H1 (cell line): ENCODE results near the gene ZNF18. TPM values are rescaled to one million over a fixed set of nuclear protein-coding genes. Genes with fewer than 3 reads are reported as not detected.

Source experiments
- CTCF ChIA-PET: fragments of 300-600 bp; sonication (Branson Sonifier 250); formaldehyde crosslinking; loops from one replicate; lab custom pipeline; 2021; ENCODE audit not compliant: partially characterized antibody; lab: Charles Lee
- POLR2A ChIA-PET: fragments of 300-600 bp; sonication (Branson Sonifier 250); formaldehyde crosslinking; loops from one replicate; lab custom pipeline; 2021; ENCODE audit warnings: inconsistent platforms; ENCODE audit not compliant: partially characterized antibody; lab: Charles Lee
- DNase-seq, 2 experiments: peaks; one replicate each; pipeline versions ENCODE4 v3.0.0 to v3.0.0-alpha.2; 2010 to 2022; ENCODE audit warnings: low spot score in 2 of 2, low read depth in 1 of 2, mixed read lengths in 1 of 2
- FAIRE-seq: peaks from 2 replicates; lab custom pipeline; 2011; peaks lifted over from hg19 to GRCh38; lab: Jason Lieb, UNC
- H2AFZ ChIP-seq: 2 replicates; pipeline ENCODE4 v1.8.1; 2012; ENCODE audit warnings: low read length, inconsistent platforms
- H2AK5ac ChIP-seq: 2 replicates; pipeline ENCODE4 v1.6.1; 2013; ENCODE audit warnings: low read depth, low read length
- H2BK120ac ChIP-seq: replicated peaks from 2 replicates; pipeline ENCODE3; 2013; ENCODE audit warnings: low read depth, low read length, inconsistent platforms
- H2BK12ac ChIP-seq: 2 replicates; pipeline ENCODE4 v1.6.1; 2013; ENCODE audit warnings: low read depth, low read length
- H2BK15ac ChIP-seq: 2 replicates; pipeline ENCODE4 v1.6.1; 2013; ENCODE audit warnings: low read length
- H2BK20ac ChIP-seq: 2 replicates; pipeline ENCODE4 v1.6.1; 2013; ENCODE audit warnings: low read length
- H2BK5ac ChIP-seq: 2 replicates; pipeline ENCODE4 v1.6.1; 2013; ENCODE audit warnings: low read depth, low read length
- H3K14ac ChIP-seq: 2 replicates; pipeline ENCODE4 v1.6.1; 2013; ENCODE audit warnings: inconsistent platforms; ENCODE audit not compliant: insufficient read length
- H3K18ac ChIP-seq: 2 replicates; pipeline ENCODE4 v1.6.1; 2013; ENCODE audit warnings: low read length; ENCODE audit errors: extremely low read depth
- H3K23ac ChIP-seq: 2 replicates; pipeline ENCODE4 v1.6.1; 2013; ENCODE audit warnings: inconsistent platforms; ENCODE audit not compliant: insufficient read length
- H3K23me2 ChIP-seq: 2 replicates; pipeline ENCODE4 v1.6.1; 2013; ENCODE audit warnings: low read depth, low read length
- H3K27ac ChIP-seq: 2 replicates; pipeline ENCODE4 v1.6.1; 2011; ENCODE audit warnings: low read depth, low read length, inconsistent platforms
- H3K27me3 ChIP-seq, 4 experiments: replicated peaks in 1 of 4; 1 replicate in 1 of 4; 2 replicates in 3 of 4; pipeline versions ENCODE4 v1.6.1 to v1.8.1; 2011 to 2013; ENCODE audit warnings: low read length in 3 of 4, mild to moderate bottlenecking in 3 of 4, inconsistent platforms in 2 of 4, mixed read lengths in 2 of 4, moderate library complexity in 1 of 4; ENCODE audit not compliant: control insufficient read depth in 3 of 4, insufficient read depth in 3 of 4; ENCODE audit errors: extremely low read depth in 1 of 4
- H3K36me3 ChIP-seq, 4 experiments: 2 replicates each; pipeline versions ENCODE4 v1.6.1 to v1.8.1; 2011 to 2013; ENCODE audit warnings: mild to moderate bottlenecking in 4 of 4, low read length in 3 of 4, moderate library complexity in 2 of 4, control low read depth in 1 of 4, inconsistent platforms in 1 of 4; ENCODE audit not compliant: insufficient read depth in 4 of 4, control insufficient read depth in 2 of 4
- H3K4ac ChIP-seq: replicated peaks from 2 replicates; pipeline ENCODE3; 2013; ENCODE audit warnings: low read length, low read depth, mixed read lengths, inconsistent platforms; ENCODE audit not compliant: insufficient read length
- H3K4me1 ChIP-seq, 4 experiments: replicated peaks in 1 of 4; 1 replicate in 1 of 4; 2 replicates in 3 of 4; pipeline versions ENCODE4 v1.6.1 to v1.8.1; 2011 to 2013; ENCODE audit warnings: low read length in 3 of 4, inconsistent platforms in 2 of 4, mixed read lengths in 1 of 4; ENCODE audit not compliant: insufficient read depth in 4 of 4, control insufficient read depth in 3 of 4
- H3K4me2 ChIP-seq, 2 experiments: 2 replicates each; pipeline versions ENCODE4 v1.6.1 to v1.8.1; 2011 to 2013; ENCODE audit warnings: low read depth in 2 of 2, low read length in 2 of 2, control low read depth in 1 of 2, inconsistent platforms in 1 of 2, mild to moderate bottlenecking in 1 of 2; ENCODE audit not compliant: insufficient read depth in 1 of 2
- H3K4me3 ChIP-seq, 4 experiments: fragments of 200-600, 300-600 bp in 1 of 4; sonication (generic), shearing (Covaris generic), sonication (Bioruptor Twin) in 1 of 4; 2 replicates each; pipeline versions ENCODE4 v1.5.1 to v1.8.1; 2011 to 2016; ENCODE audit warnings: low read length in 4 of 4, low read depth in 3 of 4, control low read depth in 2 of 4, inconsistent platforms in 2 of 4, mild to moderate bottlenecking in 2 of 4, mixed read lengths in 1 of 4, moderate library complexity in 1 of 4; ENCODE audit not compliant: insufficient read depth in 2 of 4; ENCODE audit errors: extremely low read depth in 1 of 4
- H3K56ac ChIP-seq: replicated peaks from 2 replicates; pipeline ENCODE3; 2013; ENCODE audit warnings: low read depth, mild to moderate bottlenecking, mixed read lengths, low read length, inconsistent platforms; ENCODE audit not compliant: insufficient read length
- H3K79me1 ChIP-seq: 2 replicates; pipeline ENCODE4 v1.6.1; 2013; ENCODE audit warnings: low read depth, low read length, control low read depth
- H3K79me2 ChIP-seq, 2 experiments: 2 replicates each; pipeline versions ENCODE4 v1.6.1 to v1.8.1; 2012 to 2013; ENCODE audit warnings: low read length in 2 of 2, mild to moderate bottlenecking in 2 of 2, inconsistent platforms in 1 of 2; ENCODE audit not compliant: insufficient read depth in 2 of 2, control insufficient read depth in 1 of 2
- H3K9ac ChIP-seq, 4 experiments: replicated peaks in 1 of 4; 1 replicate in 1 of 4; 2 replicates in 3 of 4; pipeline versions ENCODE4 v1.6.1 to v1.8.1; 2011 to 2013; ENCODE audit warnings: low read depth in 3 of 4, low read length in 3 of 4, control low read depth in 2 of 4, mild to moderate bottlenecking in 2 of 4, moderate library complexity in 2 of 4, inconsistent platforms in 1 of 4; ENCODE audit errors: extremely low read depth in 1 of 4
- H3K9me3 ChIP-seq, 2 experiments: 2 replicates each; pipeline versions ENCODE4 v1.6.1 to v1.8.1; 2012 to 2013; ENCODE audit warnings: mild to moderate bottlenecking in 2 of 2, moderate library complexity in 2 of 2, control low read depth in 1 of 2, inconsistent platforms in 1 of 2, low read depth in 1 of 2, low read length in 1 of 2, mixed read lengths in 1 of 2; ENCODE audit not compliant: insufficient read depth in 2 of 2
- H4K20me1 ChIP-seq, 2 experiments: replicated peaks in 1 of 2; 2 replicates each; pipeline versions ENCODE3 to v1.8.1; 2011 to 2013; ENCODE audit warnings: inconsistent platforms in 2 of 2, low read length in 2 of 2, mild to moderate bottlenecking in 1 of 2; ENCODE audit not compliant: insufficient read depth in 2 of 2, control insufficient read depth in 1 of 2
- H4K5ac ChIP-seq: 2 replicates; pipeline ENCODE4 v1.6.1; 2013; ENCODE audit warnings: low read length, low read depth, mixed read lengths, inconsistent platforms; ENCODE audit not compliant: insufficient read length
- H4K8ac ChIP-seq: 2 replicates; pipeline ENCODE4 v1.8.0; 2013; ENCODE audit warnings: mild to moderate bottlenecking, moderate library complexity, low read length, inconsistent platforms; ENCODE audit not compliant: insufficient read depth; ENCODE audit errors: extremely low read depth
- H4K91ac ChIP-seq: replicated peaks from 2 replicates; pipeline ENCODE3; 2013; ENCODE audit warnings: low read length, mixed read lengths, inconsistent platforms; ENCODE audit not compliant: insufficient read length
- EP300 ChIP-seq, 2 experiments: IDR thresholded peaks; 1 replicate in 1 of 2; 2 replicates in 1 of 2; pipeline ENCODE4 v1.6.1; 2011 to 2012; ENCODE audit warnings: low read depth in 2 of 2, low read length in 2 of 2, mild to moderate bottlenecking in 2 of 2, borderline replicate concordance in 1 of 2, inconsistent platforms in 1 of 2, moderate library complexity in 1 of 2
- SP1 ChIP-seq: IDR thresholded peaks from 2 replicates; pipeline ENCODE4 v1.6.1; 2011; ENCODE audit warnings: low read depth, low read length
- TCF12 ChIP-seq: IDR thresholded peaks from 2 replicates; pipeline ENCODE4 v1.6.1; 2011; ENCODE audit warnings: low read depth, mild to moderate bottlenecking, low read length
- YY1 ChIP-seq: IDR thresholded peaks from 2 replicates; pipeline ENCODE4 v1.6.1; 2011; ENCODE audit warnings: low read depth, mild to moderate bottlenecking, low read length
- WGBS, 2 experiments: shearing (Covaris generic) in 1 of 2; methylation state at CpG; one replicate each; pipeline versions ENCODE4 v1.1.6 to v1.1.7; 2013 to 2015; ENCODE audit warnings: low lambda C conversion rate in 2 of 2, mixed read lengths in 2 of 2, inconsistent platforms in 1 of 2, low coverage in 1 of 2, missing lambda C conversion rate in 1 of 2; ENCODE audit not compliant: insufficient replicate concordance in 2 of 2, insufficient coverage in 1 of 2, insufficient read length in 1 of 2; ENCODE audit errors: extremely low coverage in 1 of 2, missing lambda C conversion rate in 1 of 2; 5-methylcytosine and 5-hydroxymethylcytosine counted together
- polyA plus RNA-seq, 7 experiments: library from polyadenylated mRNA; depleted of rRNA in 3 of 7; stranded (reverse) in 5 of 7; unstranded in 2 of 7; fragments of >200 nt in 5 of 7; fragments of 200-250 nt in 2 of 7; gene quantifications; 1 replicate in 5 of 7; 2 replicates in 1 of 7; 4 replicates in 1 of 7; pipeline versions ENCODE4 v1.2.1 to v1.2.3, GENCODE V29; 2011 to 2013; ENCODE audit warnings: missing spikeins in 2 of 7, mixed read lengths in 2 of 7
- total RNA-seq: library from RNA; stranded (reverse); fragmentation: NEBNext Ultra II Directional; extraction: Animal tissue kit (Norgen Biotek cat#: 25700); gene quantifications from 2 replicates; pipeline ENCODE4 v1.2.1, GENCODE V29; 2021

The ZNF18 gene
- total and polyA plus RNA-seq, 2 of the 8 experiments (the other 6 are each of a cell fraction or from before 2014, with no cell fraction given) = 3.0 to 9.9 TPM

DNA sequence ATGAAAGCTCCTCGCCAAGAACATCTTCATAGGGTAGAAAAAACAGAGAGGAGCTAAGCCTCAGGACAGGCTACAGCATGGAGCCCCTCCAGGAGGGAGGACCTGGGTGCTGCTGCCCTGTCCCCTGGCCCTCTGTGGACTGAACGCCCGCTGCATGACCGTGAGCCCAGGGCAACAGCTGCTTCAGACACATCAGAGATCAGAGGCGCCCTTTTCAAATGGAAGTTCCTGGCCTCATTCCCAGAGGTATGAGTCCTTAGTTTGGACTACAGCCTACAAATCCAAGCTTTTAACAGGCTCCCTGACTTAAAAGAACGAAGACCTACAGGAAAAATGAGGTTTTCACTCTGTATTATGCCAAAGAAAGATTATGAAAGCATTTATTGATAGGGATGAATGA lies 48.5 kb downstream of the ZNF18 start:
- no peak overlapping the region for H2BK15ac ChIP-seq
- TF ChIP-seq EP300 (IDR thresholded peaks at IDR 0.05; ENCODE audit: borderline replicate concordance in 1 of 2, low read depth in 2 of 2, low read length in 2 of 2) (no peak), YY1 (no peak), SP1 (no peak), TCF12 (no peak)
- TF ChIP-seq, all 59 proteins: peak for 0
- Histone ChIP-seq H4K8ac (no peak overlapping the region), H3K27ac (no peak overlapping the region), H3K14ac (no peak overlapping the region), H2AK5ac (no peak overlapping the region), H2AFZ (no peak overlapping the region), H3K56ac (no peak overlapping the region), H3K4me1 (no peaks in the 10 kb centered on the region; a peak in 1 of 7 replicates), H3K18ac (no peak overlapping the region), H2BK20ac (no peak overlapping the region), H4K20me1 (no peaks in the 10 kb centered on the region), H3K4ac (no peak overlapping the region), H4K5ac (no peak overlapping the region), H3K36me3 (no peaks in the 10 kb centered on the region), H3K23me2 (no peaks in the 10 kb centered on the region), H3K9me3 (peaks cover 7 to 9% of the 10 kb centered on the region in 2 experiments), H3K4me3 (no peak overlapping the region), H2BK5ac (no peak overlapping the region), H3K27me3 (no peaks in the 10 kb centered on the region), H3K79me2 (no peaks in the 10 kb centered on the region), H2BK120ac (no peak overlapping the region), H4K91ac (no peak overlapping the region), H2BK12ac (no peak overlapping the region), H3K4me2 (no peak overlapping the region), H3K79me1 (no peaks in the 10 kb centered on the region), H3K23ac (no peak overlapping the region), H3K9ac (no peak overlapping the region)
- FAIRE-seq (no peak), DNase-seq (no peak)
- WGBS, 2 experiments = 87% methylated on average over 6 of the region's 6 CpGs; no CpG with 5 or more reads in 1 of the 2 experiments
- POLR2A ChIA-PET = no interaction called here
- CTCF ChIA-PET = interaction anchor here (0.5 to 10.2 kb wide), 4 partner anchors 13 to 596 kb away, joined by 3 to 62 read pairs (median 3); no protein-coding TSS in a partner anchor
